Ammon's horn (tissue), 1 donor: ENCODE data around the gene HSF2BP.
A peak's percentile ranks its signal among the peaks of the same experiment; 100 is the strongest.
"Not testable (repeated sequence)": the region's sequence is repeated elsewhere in the genome, so short reads cannot be mapped to it uniquely, and the experiment has no call there.

ENCODE experiments used
- DNase-seq: peaks from one replicate; pipeline ENCODE4 v3.0.0-alpha.2; 2016; ENCODE audit warnings: low spot score

The HSF2BP gene

GRCh38 chr21:43597540-43598250 lies 61.6 kb downstream of the HSF2BP start:
- DNase-seq = no peak

DNA sequence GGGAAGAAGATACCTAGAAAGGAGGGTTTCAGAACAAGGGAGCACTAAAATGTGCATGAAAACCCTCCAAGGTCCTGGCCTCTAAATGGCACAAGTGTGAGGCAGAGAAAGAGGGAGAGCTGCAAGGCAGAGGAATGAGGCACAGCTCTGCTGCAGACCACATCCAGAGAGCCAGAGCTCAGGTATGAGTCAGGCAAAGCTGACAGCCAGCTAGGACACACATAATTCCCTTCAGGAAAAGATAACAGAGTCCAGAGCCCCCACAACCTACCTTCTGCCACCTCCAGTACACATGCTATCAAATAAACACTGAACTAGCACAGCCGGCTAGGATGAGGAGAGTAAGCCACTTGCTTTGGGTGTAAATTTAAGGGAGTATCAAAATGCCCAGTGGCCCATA lies 62.2 kb downstream of the HSF2BP start:
- DNase-seq = no peak

GRCh38 chr21:43596616-43597015 lies 62.7 kb downstream of the HSF2BP start:
- no peak for DNase-seq

- DNase-seq = not testable (repeated sequence)
Observed at GRCh38 chr21:43595769-43596168, 63.5 kb downstream of the HSF2BP start.

DNA sequence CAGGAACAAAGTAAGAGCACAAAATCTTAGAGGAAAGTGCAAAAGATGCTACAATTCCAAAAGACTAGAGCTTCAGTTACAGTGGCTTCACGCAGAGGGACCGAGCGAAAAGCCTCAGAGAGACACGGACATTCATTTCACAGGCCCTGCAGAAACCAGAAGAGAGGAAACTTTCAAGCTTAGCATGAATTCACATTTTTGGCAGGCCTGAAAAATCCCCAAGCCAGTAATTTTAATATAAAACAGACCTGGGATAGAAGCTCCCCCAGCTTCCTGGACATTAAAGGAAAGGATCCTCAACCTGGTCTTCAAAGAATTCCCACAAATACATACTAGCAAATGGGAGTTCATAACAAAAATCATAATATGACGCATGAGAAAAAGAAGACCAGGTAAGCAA lies 66.2 kb downstream of the HSF2BP start:
- no peak for DNase-seq

GRCh38 chr21:43591571-43591970 lies 67.7 kb downstream of the HSF2BP start:
- DNase-seq = no peak

DNA sequence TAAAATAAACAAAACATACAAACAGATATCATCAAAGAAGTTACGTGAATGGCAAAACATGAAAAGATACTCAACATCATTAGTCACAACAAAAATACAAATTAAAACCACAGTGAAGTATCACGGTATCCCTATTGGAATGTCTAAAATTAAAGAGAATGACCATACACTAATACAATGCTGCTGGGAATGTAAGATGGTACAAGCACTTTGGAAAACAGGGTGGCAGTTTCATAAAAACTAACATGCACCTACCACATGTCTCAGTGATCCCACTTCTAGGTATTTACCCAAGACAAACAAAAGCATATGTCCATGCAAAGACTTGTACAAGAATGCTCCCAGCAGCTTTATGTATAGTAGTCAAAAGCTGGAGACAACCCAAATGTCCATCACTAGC lies 69.1 kb downstream of the HSF2BP start:
- no peak for DNase-seq

- no peak for DNase-seq
Observed at GRCh38 chr21:43588957-43589356, 70.3 kb downstream of the HSF2BP start.

GRCh38 chr21:43585924-43586413 lies 73.3 kb downstream of the HSF2BP start:
- no peak for DNase-seq

DNA sequence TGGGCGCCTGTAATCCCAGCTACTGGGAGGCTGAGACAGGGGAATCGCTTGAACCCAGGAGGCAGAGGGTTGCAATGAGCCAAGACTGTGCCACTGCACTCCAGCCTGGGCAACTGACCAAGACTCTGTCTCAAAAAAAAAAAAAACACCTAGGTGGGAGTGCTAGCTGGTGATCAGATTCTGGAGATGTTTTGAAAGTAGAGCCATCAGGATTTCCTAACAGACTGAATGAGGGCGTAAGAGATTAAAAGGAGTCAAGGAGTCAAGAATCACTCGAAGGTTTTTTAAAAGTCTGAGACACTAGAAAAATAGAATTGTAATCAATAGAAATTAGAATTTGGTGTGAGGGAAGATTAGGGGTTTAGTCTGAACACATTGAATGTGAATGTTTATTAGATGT lies 73.8 kb downstream of the HSF2BP start:
- no peak for DNase-seq

- DNase-seq = no peak
Observed at GRCh38 chr21:43581453-43581852, 77.8 kb downstream of the HSF2BP start.

- DNase-seq = no peak
Observed at GRCh38 chr21:43578677-43579303, 80.5 kb downstream of the HSF2BP start.

DNA sequence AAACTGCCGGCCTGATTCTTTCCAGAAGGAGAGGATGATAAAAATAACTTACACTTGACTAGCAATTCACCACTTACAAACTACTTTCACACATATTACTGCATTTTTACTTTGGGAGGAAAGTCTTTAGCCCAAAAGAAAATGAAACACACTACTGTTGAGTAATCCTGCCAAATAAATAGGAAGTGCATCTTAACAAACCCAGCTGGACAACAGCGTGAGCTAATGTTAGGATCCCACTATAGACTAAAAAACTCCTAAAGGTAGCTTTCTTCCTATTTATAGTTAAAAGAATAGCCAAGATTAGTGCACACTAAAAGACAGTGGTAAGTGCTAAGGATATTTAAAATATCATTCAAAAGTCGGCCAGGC lies 83.8 kb downstream of the HSF2BP start:
- no peak for DNase-seq

GRCh38 chr21:43574741-43575472 lies 84.4 kb downstream of the HSF2BP start:
- peak; percentile 73 for DNase-seq

- DNase-seq = no peak
Observed at GRCh38 chr21:43573921-43574320, 85.4 kb downstream of the HSF2BP start.

GRCh38 chr21:43572446-43572845 lies 86.8 kb downstream of the HSF2BP start:
- DNase-seq = no peak

- no peak for DNase-seq
Observed at GRCh38 chr21:43571976-43572375, 87.3 kb downstream of the HSF2BP start.

- not testable (repeated sequence) for DNase-seq
Observed at GRCh38 chr21:43570195-43570594, 89.1 kb downstream of the HSF2BP start.

- not testable (repeated sequence) for DNase-seq
Observed at GRCh38 chr21:43562451-43562850, 96.8 kb downstream of the HSF2BP start.

- DNase-seq = not testable (repeated sequence)
Observed at GRCh38 chr21:43540561-43540960, 118.7 kb downstream of the HSF2BP start.

DNA sequence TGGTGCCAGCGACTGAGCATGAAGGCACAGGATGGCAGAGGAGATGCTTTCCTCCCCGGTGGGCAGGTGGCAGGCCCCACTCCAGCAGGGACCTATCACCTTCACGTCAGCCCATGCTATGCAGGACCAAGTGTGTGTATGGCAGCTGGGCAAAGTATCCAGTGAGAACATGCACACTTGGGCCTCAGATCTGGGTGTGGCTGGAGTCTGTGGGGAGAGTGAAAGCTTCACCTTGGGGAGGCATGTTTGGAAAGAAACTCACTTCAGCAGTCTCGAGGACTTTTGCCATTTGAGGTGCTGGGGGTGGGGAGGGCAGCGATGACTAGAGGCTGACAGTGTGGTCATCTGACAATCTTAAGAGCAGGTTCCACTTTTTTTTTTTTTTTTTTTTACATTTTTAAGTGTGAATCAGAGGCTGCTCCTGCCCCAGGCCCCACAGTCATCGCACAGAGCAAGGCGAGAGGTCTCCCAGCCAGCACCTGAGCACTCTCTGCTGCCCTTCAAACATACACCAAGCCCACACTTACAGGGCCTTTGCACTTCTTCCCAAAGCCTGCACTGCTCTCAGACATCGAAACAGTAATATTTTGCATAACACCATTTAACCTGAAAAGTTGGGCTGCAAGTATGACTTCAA lies 136.7 kb downstream of the HSF2BP start:
- not testable (repeated sequence) for DNase-seq

DNA sequence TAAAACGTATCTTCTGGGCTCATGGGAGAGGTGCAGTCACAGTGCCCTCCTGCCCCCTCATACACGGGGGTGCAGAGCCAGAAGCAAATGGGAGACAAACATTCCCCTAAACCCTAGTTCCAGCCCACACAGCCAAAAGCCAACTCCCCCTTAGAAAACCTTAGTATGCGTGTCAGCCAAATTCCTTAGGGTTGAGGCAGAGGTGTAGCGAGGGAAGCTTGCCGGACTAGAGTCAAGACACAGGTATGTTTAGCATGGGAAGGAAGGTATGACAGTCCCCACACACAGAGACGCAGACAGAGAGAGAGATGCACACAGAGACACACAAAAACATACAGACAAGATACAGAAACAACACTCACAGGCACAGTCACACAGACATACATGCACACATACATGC lies 141.6 kb downstream of the HSF2BP start:
- DNase-seq = not testable (repeated sequence)
